ENCODE results near the gene BUD31. TPM values are rescaled to one million over a fixed set of nuclear protein-coding genes. Genes with fewer than 3 reads are reported as not detected.
A peak's percentile ranks its signal among the peaks of the same experiment; 100 is the strongest.

Gene BUD31
- total and polyA plus RNA-seq, 9 of the 15 experiments (the other 6 are each of a cell fraction or from before 2014, with no cell fraction given): 105 to 342 (median 247) TPM

- TF ChIP-seq MITF (IDR thresholded peaks at IDR 0.05) (peak; percentile 71), NEUROD1 (IDR thresholded peaks at IDR 0.05; ENCODE audit: borderline replicate concordance, low read depth, low read length, partially characterized antibody) (peak; percentile 95), E2F6 (IDR thresholded peaks at IDR 0.05; ENCODE audit: borderline replicate concordance in 1 of 2, extremely low read depth in 1 of 2, insufficient read depth in 1 of 2, insufficient read length in 1 of 2, low read depth in 1 of 2, low read length in 1 of 2, poor library complexity in 1 of 2, severe bottlenecking in 1 of 2) (peak; percentile 66 to 88), SFPQ (IDR thresholded peaks at IDR 0.05; ENCODE audit: low read depth, low read length) (no peak), KLF10 (CRISPR knock-in tag; IDR thresholded peaks at IDR 0.05) (no peak), ZNF277 (CRISPR knock-in tag; IDR thresholded peaks at IDR 0.05; ENCODE audit: borderline replicate concordance) (no peak), ZNF764 (CRISPR knock-in tag; IDR thresholded peaks at IDR 0.05; ENCODE audit: low read depth) (0 out of 2 replicates have a peak, but pooled peaks have one; percentile 45), ADNP (tag; IDR thresholded peaks at IDR 0.05) (no peak), MYNN (IDR thresholded peaks at IDR 0.05) (no peak), MYNN (CRISPR knock-in tag; IDR thresholded peaks at IDR 0.05) (no peak), MTA2 (IDR thresholded peaks at IDR 0.05; ENCODE audit: low read depth) (no peak), SRF (CRISPR knock-in tag; IDR thresholded peaks at IDR 0.05) (peak in 1 of 2 experiments; percentile 36; a peak in 1 of 4 replicates), VEZF1 (CRISPR knock-in tag; IDR thresholded peaks at IDR 0.05) (peak; percentile 72), ZNF140 (CRISPR knock-in tag; IDR thresholded peaks at IDR 0.05) (no peak), MYC (IDR thresholded peaks at IDR 0.05; ENCODE audit: low read depth, low read length) (peak; percentile 96), MYC (CRISPR knock-in tag; IDR thresholded peaks at IDR 0.05; ENCODE audit: borderline replicate concordance, low read depth) (peak; percentile 14; the same call in 1 of the 2 replicates), ZFP36 (IDR thresholded peaks at IDR 0.05; ENCODE audit: low read depth, low read length, partially characterized antibody) (peak; percentile 26), RBM25 (IDR thresholded peaks at IDR 0.05; ENCODE audit: low read depth, low read length, severe bottlenecking) (peak; percentile 69), SMAD1 (IDR thresholded peaks at IDR 0.05; ENCODE audit: low read depth, low read length, partially characterized antibody) (peak; percentile 70)
Measured at GRCh38 chr7:99438573-99439480, 30.1 kb downstream of the BUD31 start, which contains the start of the genes CPSF4 and PTCD1 (continued).
